K562 (cell line): ENCODE results near the gene SHB. TPM values are rescaled to one million over a fixed set of nuclear protein-coding genes. Genes with fewer than 3 reads are reported as not detected.

ENCODE experiments used
- FOSL1 ChIP-seq: fragments of 200-800 bp; sonication (Bioruptor generic); conservative IDR thresholded peaks from 2 replicates; pipeline ENCODE4 v1.6.1; 2016; ENCODE audit warnings: missing genetic modification characterization, missing compliant biosample characterization
- HEY1 ChIP-seq: fragments of 250-450 bp; sonication (Bioruptor Pico); IDR thresholded peaks from 2 replicates; pipeline ENCODE4 v1.5.0; 2020; ENCODE audit warnings: mild to moderate bottlenecking, moderate library complexity, borderline replicate concordance
- KDM5B ChIP-seq: fragments of 200-600 bp; sonication (generic); IDR thresholded peaks from 2 replicates; pipeline ENCODE4 v1.6.1; 2012; ENCODE audit warnings: low read depth, mild to moderate bottlenecking, moderate library complexity, low read length, control low read depth, inconsistent platforms; ENCODE audit not compliant: insufficient replicate concordance
- KLF6 ChIP-seq: fragments of 250-450 bp; sonication (Bioruptor Pico); IDR thresholded peaks from 2 replicates; pipeline ENCODE4 v1.4.0; 2020; ENCODE audit warnings: mild to moderate bottlenecking, moderate library complexity, borderline replicate concordance
- MXD1 ChIP-seq: fragments of 250-450 bp; sonication (Bioruptor Pico); IDR thresholded peaks from 2 replicates; pipeline ENCODE4 v1.8.0; 2021; ENCODE audit warnings: borderline replicate concordance, mild to moderate bottlenecking, moderate library complexity; ENCODE audit not compliant: poor library complexity, severe bottlenecking
- PCBP1 ChIP-seq: fragments of 200-400 bp; formaldehyde crosslinking; IDR thresholded peaks from 2 replicates; pipeline ENCODE4 v1.6.1; 2018; ENCODE audit warnings: mild to moderate bottlenecking, low read depth, low read length; ENCODE audit not compliant: poor library complexity, severe bottlenecking
- PCBP2 ChIP-seq: fragments of 200-400 bp; formaldehyde crosslinking; IDR thresholded peaks from 2 replicates; pipeline ENCODE4 v1.6.1; 2018; ENCODE audit warnings: low read length, low read depth, mild to moderate bottlenecking, moderate library complexity; ENCODE audit not compliant: poor library complexity, severe bottlenecking
- RNF219 ChIP-seq: fragments of 250-450 bp; sonication (Bioruptor Pico); IDR thresholded peaks from 2 replicates; pipeline ENCODE4 v1.5.0; 2022; ENCODE audit warnings: mild to moderate bottlenecking
- TFAM ChIP-seq: fragments of 250-450 bp; sonication (Bioruptor Pico); conservative IDR thresholded peaks from 2 replicates; pipeline ENCODE4 v1.5.0; 2021; ENCODE audit warnings: mild to moderate bottlenecking, moderate library complexity
- ZNF224 ChIP-seq: sonication (generic); formaldehyde crosslinking; IDR thresholded peaks from 2 replicates; pipeline ENCODE4 v1.8.0; 2022; ENCODE audit warnings: mild to moderate bottlenecking, missing genetic modification reagents
- ZSCAN32 ChIP-seq: fragments of 450-650 bp; formaldehyde crosslinking; IDR thresholded peaks from 2 replicates; pipeline ENCODE4 v1.4.0; 2020; ENCODE audit warnings: mild to moderate bottlenecking, moderate library complexity
- polyA plus RNA-seq, 8 experiments: library from polyadenylated mRNA; depleted of rRNA in 4 of 8; stranded (reverse) in 5 of 8; unstranded in 3 of 8; fragments of >200 nt; fragmentation: Nextera tagmentation in 2 of 8; fragmentation: Illumina TruSeq in 1 of 8; extraction: Ambion mirVana in 2 of 8; extraction: Trizol in 1 of 8; gene quantifications; 2 replicates each; pipeline versions ENCODE4 v1.2.1 to v1.2.3, GENCODE V29; 2011 to 2014; ENCODE audit warnings: inconsistent platforms in 1 of 8, missing spikeins in 1 of 8
- total RNA-seq, 7 experiments: library from RNA; depleted of rRNA in 6 of 7; stranded (reverse); fragments of >200 nt in 6 of 7; fragmentation: Illumina TruSeq in 2 of 7; extraction: Trizol in 2 of 7; gene quantifications; 2 replicates each; pipeline versions ENCODE4 v1.2.1 to v1.2.3, GENCODE V29; 2011 to 2021; ENCODE audit warnings: low replicate concordance in 1 of 7
- TF ChIP-seq, protein P1 (sequence below): conservative IDR thresholded peaks from 2 replicates; pipeline ENCODE4 v1.6.1; 2011; ENCODE audit warnings: low read depth, mild to moderate bottlenecking, low read length; ENCODE audit not compliant: control insufficient read depth
- TF ChIP-seq, protein P2 (sequence below): fragments of 200-800 bp; sonication (Bioruptor generic); IDR thresholded peaks from 2 replicates; pipeline ENCODE4 v1.6.1; 2017; ENCODE audit warnings: missing genetic modification characterization, missing compliant biosample characterization
- TF ChIP-seq, protein P3 (sequence below): sonication (generic); formaldehyde crosslinking; IDR thresholded peaks from 2 replicates; pipeline ENCODE4 v1.8.0; 2022; ENCODE audit warnings: mild to moderate bottlenecking, missing genetic modification reagents
- TF ChIP-seq, protein P4 (sequence below): sonication (generic); formaldehyde crosslinking; IDR thresholded peaks from 2 replicates; pipeline ENCODE4 v1.8.1; 2023; ENCODE audit warnings: mild to moderate bottlenecking, missing genetic modification reagents
- TF ChIP-seq, protein P5 (sequence below): fragments of 450-650 bp; formaldehyde crosslinking; IDR thresholded peaks from 2 replicates; pipeline ENCODE4 v1.4.0; 2022; ENCODE audit warnings: missing genetic modification characterization

SHB gene
- total and polyA plus RNA-seq, 9 of the 15 experiments (the other 6 are each of a cell fraction or from before 2014, with no cell fraction given): 0.78 to 16.0 (median 5.3) TPM

GRCh38 chr9:38038307-38039089, 30.5 kb downstream of the SHB start (continued):
- TF ChIP-seq, protein P1, sequence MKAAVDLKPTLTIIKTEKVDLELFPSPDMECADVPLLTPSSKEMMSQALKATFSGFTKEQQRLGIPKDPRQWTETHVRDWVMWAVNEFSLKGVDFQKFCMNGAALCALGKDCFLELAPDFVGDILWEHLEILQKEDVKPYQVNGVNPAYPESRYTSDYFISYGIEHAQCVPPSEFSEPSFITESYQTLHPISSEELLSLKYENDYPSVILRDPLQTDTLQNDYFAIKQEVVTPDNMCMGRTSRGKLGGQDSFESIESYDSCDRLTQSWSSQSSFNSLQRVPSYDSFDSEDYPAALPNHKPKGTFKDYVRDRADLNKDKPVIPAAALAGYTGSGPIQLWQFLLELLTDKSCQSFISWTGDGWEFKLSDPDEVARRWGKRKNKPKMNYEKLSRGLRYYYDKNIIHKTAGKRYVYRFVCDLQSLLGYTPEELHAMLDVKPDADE: no peak; the same call in 1 of the 2 replicates
- TF ChIP-seq FOSL1 (tag) (no peak), HEY1 (CRISPR knock-in tag) (no peak), ZNF224 (CRISPR knock-in tag) (0 out of 2 replicates have a peak, but pooled peaks have one; percentile 52), KDM5B (no peak), TFAM (CRISPR knock-in tag) (no peak), ZSCAN32 (CRISPR knock-in tag) (no peak), MXD1 (CRISPR knock-in tag) (no peak), PCBP2 (no peak), KLF6 (no peak), RNF219 (CRISPR knock-in tag) (no peak), PCBP1 (no peak)
- TF ChIP-seq, protein P2, sequence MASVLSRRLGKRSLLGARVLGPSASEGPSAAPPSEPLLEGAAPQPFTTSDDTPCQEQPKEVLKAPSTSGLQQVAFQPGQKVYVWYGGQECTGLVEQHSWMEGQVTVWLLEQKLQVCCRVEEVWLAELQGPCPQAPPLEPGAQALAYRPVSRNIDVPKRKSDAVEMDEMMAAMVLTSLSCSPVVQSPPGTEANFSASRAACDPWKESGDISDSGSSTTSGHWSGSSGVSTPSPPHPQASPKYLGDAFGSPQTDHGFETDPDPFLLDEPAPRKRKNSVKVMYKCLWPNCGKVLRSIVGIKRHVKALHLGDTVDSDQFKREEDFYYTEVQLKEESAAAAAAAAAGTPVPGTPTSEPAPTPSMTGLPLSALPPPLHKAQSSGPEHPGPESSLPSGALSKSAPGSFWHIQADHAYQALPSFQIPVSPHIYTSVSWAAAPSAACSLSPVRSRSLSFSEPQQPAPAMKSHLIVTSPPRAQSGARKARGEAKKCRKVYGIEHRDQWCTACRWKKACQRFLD: no peak
- TF ChIP-seq, protein P3, sequence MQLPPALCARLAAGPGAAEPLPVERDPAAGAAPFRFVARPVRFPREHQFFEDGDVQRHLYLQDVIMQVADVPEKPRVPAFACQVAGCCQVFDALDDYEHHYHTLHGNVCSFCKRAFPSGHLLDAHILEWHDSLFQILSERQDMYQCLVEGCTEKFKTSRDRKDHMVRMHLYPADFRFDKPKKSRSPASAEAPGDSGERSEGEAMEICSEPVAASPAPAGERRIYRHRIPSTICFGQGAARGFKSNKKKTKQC: no peak
- TF ChIP-seq, protein P4, sequence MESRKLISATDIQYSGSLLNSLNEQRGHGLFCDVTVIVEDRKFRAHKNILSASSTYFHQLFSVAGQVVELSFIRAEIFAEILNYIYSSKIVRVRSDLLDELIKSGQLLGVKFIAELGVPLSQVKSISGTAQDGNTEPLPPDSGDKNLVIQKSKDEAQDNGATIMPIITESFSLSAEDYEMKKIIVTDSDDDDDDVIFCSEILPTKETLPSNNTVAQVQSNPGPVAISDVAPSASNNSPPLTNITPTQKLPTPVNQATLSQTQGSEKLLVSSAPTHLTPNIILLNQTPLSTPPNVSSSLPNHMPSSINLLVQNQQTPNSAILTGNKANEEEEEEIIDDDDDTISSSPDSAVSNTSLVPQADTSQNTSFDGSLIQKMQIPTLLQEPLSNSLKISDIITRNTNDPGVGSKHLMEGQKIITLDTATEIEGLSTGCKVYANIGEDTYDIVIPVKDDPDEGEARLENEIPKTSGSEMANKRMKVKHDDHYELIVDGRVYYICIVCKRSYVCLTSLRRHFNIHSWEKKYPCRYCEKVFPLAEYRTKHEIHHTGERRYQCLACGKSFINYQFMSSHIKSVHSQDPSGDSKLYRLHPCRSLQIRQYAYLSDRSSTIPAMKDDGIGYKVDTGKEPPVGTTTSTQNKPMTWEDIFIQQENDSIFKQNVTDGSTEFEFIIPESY (CRISPR knock-in tag): 0 out of 2 replicates have a peak, but pooled peaks have one; percentile 28
- TF ChIP-seq, protein P5, sequence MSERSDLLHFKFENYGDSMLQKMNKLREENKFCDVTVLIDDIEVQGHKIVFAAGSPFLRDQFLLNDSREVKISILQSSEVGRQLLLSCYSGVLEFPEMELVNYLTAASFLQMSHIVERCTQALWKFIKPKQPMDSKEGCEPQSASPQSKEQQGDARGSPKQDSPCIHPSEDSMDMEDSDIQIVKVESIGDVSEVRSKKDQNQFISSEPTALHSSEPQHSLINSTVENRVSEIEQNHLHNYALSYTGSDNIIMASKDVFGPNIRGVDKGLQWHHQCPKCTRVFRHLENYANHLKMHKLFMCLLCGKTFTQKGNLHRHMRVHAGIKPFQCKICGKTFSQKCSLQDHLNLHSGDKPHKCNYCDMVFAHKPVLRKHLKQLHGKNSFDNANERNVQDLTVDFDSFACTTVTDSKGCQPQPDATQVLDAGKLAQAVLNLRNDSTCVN: no peak
